Measurements from ENCODE around the gene DDRGK1.

DNA sequence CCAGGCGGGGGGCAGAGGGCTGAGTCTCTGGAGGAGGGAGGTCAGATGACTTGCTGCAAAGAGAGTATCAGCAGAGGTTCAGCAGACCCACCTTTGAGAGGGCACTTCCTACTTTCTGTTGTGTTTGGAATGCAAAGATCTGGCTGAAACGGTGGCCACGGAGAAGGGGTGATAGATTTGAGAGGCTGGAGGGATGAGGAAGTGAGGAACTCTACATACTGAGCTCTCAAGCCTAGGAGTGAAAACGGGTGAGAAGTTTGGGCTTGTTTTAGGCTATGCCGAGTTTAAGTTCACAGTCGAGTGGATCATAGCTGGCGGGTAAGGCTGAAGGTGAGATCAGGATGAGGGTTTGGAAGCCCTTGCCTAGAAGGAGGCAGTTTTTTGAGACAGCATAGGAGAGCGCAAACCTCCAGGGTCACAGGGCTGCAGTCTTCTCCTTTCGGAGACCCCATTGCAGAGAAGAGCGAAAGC lies 4.3 kb upstream of the DDRGK1 start:
- TF ChIP-seq, protein P1, sequence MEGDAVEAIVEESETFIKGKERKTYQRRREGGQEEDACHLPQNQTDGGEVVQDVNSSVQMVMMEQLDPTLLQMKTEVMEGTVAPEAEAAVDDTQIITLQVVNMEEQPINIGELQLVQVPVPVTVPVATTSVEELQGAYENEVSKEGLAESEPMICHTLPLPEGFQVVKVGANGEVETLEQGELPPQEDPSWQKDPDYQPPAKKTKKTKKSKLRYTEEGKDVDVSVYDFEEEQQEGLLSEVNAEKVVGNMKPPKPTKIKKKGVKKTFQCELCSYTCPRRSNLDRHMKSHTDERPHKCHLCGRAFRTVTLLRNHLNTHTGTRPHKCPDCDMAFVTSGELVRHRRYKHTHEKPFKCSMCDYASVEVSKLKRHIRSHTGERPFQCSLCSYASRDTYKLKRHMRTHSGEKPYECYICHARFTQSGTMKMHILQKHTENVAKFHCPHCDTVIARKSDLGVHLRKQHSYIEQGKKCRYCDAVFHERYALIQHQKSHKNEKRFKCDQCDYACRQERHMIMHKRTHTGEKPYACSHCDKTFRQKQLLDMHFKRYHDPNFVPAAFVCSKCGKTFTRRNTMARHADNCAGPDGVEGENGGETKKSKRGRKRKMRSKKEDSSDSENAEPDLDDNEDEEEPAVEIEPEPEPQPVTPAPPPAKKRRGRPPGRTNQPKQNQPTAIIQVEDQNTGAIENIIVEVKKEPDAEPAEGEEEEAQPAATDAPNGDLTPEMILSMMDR (conservative IDR thresholded peaks at IDR 0.05; ENCODE audit: low read depth, low read length) = no peak
- no peak for TF ChIP-seq EZH2 (IDR thresholded peaks at IDR 0.05; ENCODE audit: borderline replicate concordance, low read depth, low read length, poor library complexity, severe bottlenecking)
